RCC 7860 (cell line): Measurements from ENCODE around the gene UNC119.

Experiments used
- DNase-seq: peaks from one replicate; pipeline ENCODE4 v3.0.0-alpha.2; 2015; ENCODE audit warnings: low spot score
- FAIRE-seq: peaks from 2 replicates; lab custom pipeline; 2012; peaks lifted over from hg19 to GRCh38; lab: Jason Lieb, UNC

Gene UNC119

GRCh38 chr17:28545141-28545503 is 7.3 kb downstream of the UNC119 start:
- no peak for FAIRE-seq
- no peak for DNase-seq

DNA sequence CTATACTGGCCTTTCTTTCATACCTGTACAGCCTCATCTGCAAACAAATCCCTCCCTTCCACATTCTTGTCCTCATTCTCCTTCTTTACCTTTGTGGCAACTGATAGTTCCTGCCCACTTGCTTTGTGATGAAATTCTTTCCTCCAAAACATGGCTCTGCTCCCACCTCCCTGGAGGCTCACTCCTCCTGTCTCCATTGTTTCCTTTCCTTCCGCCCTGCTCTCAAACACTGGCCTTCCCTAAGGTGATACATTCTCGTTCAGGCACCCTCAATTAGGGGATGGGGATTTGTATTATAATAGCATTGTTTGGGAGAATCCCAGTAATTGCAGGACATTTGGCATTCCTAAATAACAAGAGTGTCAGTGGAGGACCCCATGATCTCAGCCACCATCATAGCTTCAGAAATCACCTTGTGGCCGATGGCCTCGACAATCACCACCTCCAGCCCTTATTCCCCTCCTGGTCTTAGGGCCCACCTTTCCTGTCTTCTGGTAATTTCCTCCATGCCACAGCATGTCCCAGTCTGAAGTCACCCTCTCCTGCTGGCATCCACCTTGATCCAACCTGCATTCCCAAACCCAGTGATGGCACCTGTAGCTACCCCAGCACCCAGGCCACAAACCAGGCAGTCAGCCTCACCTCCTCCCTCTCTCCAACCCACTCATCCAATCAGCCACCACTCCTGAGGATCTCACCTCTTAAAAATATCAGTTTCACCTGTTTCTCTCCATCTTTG is 7.9 kb downstream of the UNC119 start:
- FAIRE-seq (no peak), DNase-seq (no peak)

DNA sequence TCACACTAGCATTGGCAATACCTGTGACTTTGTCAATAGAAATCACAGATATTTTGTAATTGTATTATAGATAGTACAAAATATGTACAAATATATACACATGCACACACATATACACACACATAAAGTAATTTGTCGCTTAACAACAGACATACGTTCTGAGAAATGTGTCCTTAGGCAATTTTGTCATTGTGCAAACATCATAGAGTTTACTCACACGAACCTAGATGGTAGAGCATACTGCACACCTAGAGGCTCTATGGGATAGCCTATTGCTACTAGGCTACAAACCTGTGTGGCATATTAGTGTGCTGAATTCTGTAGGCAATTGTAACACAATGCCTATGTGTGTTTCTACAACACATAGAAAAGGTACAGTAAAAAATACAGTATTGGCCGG is 11.0 kb downstream of the UNC119 start:
- no peak for DNase-seq
- FAIRE-seq, result no peak

DNA sequence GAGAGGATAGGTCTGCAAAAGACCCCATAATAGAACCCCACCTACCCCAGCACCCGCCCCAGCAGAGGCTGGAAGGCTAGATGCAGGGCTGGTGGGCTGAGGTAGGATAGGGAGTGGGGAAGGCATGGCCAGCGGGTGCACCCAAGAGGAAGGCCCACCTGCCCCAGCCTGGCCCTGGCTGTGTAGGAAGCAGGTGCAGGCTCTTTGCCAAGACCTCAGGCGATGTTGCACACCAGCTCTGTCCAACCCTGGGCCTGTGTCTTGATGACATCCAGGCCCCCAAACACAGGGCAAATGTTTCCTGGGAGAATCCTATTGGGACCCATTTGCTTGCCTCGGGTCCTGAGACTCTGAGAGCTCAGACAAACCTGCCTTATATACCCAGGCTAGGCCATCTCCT is 12.2 kb downstream of the UNC119 start:
- no peak for FAIRE-seq
- no peak for DNase-seq

DNA sequence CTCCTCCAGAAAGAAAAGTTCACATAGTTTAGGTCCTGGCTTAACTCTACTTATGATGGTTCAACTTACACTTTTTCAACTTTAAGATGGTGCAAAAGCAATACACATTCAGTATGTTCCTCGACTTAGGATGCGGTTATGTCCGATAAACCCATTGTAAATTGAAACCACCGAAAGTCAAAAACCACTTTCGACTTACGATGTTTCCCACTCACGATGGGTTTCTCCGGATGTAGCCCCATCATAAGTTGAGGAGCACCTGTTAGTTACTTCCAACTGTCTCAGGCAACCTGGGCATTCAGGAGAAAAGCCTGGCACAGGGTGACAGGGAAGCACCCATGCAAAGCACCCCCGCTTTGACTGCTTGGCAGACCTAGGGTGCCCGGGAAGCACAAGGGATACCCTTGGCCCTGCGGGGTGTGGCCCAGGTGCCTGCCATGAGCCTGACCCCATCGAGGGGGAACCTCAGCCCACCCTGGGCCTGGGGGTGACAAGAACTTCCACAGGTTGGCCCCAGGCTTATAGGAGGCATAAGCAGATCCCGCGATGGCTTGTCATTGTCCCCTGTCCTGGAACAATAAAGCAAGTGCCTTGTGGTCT is 14.0 kb downstream of the UNC119 start:
- FAIRE-seq, result no peak
- no peak for DNase-seq

- FAIRE-seq (no peak), DNase-seq (no peak)
Observed at GRCh38 chr17:28537219-28537610, 15.2 kb downstream of the UNC119 start.

DNA sequence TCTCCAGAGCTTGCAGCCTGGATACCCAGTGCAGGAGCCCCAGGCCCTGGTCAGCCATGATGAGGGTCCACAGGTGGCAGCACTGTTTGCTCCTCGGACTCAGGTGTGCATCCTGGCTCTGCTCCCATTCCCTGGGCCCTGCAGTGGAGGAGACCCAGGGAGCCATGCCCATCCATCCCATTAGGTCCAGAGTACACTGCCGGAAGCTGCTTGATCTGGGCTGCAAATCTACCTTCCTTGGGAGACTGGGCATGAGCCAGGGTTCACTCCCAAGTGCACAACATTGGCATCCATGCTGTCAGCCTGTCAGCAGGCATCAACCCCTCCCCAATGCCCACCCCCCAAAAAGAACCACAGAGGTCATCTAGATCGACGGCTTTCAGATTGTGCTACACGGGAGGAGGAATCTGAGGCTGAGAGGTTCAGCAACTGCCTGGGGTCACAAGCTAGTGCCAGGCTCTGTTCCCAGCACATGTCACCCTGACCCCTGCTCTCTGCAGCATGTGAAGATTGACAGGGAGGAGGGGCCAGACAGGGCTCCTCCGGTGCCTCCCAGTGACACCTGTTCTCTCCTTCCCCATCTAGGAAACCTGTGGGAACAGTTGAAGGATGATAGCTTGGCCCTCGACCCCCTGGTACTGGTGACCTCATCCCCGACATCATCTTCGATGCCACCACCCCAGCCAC is 15.7 kb downstream of the UNC119 start:
- FAIRE-seq (no peak), DNase-seq (no peak)

- no peak for DNase-seq
- no peak for FAIRE-seq
Observed at GRCh38 chr17:28534740-28535375, 17.6 kb downstream of the UNC119 start.

GRCh38 chr17:28533091-28533807 is 19.2 kb downstream of the UNC119 start:
- FAIRE-seq (no peak), DNase-seq (no peak)

- no peak for DNase-seq
- no peak for FAIRE-seq
Observed at GRCh38 chr17:28532050-28532960, 20.1 kb downstream of the UNC119 start.

- DNase-seq, result no peak
- FAIRE-seq, result no peak
Observed at GRCh38 chr17:28530926-28531325, 21.5 kb downstream of the UNC119 start.

DNA sequence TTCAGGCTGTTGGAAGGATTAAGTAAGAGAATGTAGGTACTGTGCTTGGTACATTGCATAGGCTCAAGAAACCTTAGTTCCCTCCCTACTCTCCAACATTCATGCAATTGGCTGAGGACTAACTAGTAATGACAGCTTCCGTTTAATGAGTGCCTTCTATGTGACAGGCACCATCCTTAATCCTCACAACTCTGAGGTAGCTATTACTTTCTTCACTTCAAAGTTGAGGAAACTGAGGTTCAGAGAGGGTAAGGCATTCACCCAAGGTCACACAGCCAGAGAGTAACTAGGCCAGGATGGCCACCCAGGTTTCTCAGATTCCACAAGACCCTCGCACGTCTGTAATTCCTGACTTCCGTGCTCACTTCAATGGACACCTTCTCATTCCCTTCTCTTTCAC is 22.2 kb downstream of the UNC119 start:
- DNase-seq (no peak), FAIRE-seq (no peak)

GRCh38 chr17:28529013-28529400 is 23.4 kb downstream of the UNC119 start:
- DNase-seq, result no peak
- no peak for FAIRE-seq

- no peak for FAIRE-seq
- DNase-seq, result no peak
Observed at GRCh38 chr17:28528327-28529012, 24.0 kb downstream of the UNC119 start.

DNA sequence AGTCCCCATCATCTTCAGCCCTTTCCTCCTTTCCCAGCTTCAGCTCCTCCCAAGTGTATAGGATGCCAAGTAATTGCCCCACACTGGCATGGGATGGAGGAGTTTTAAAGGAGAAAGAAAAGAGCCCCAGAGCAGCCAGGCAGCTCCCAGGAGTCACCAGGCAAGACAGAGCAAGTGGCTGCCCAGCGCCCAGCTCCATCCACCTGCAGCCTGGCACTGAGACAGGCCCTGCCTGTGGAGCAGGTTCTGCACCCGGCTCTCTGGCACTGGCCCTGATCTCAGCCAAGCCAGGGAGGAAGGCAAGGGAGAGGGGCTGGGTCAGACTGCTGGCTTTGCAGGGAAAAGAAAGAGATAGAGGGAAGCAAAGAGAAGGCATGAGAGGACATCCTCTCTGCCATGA is 24.6 kb downstream of the UNC119 start:
- DNase-seq, result no peak
- FAIRE-seq, result no peak

DNA sequence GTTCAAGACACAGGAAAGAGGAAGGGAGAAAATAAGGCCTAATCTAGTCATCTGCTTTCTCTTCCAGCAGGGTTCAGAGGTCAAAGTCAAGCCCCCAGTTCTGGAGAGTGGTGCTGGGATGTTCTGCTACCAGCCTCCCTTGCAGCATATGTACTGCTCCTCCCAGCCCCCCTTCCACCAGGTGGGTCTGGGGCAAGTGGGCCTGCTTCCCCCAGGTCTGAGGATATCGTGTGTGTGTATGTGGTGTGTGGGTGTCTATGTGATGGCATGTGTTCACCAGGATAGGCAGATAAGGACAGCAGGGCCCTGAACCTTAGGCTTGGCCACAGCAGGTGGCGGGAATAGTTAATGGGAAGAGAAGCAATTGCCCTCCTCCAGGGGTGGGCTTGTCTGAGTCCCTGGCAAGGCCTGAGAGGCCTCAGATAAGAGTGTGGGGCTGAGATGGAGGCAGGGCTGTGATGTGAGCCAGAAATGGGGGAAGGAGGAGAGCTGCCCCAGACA is 25.2 kb downstream of the UNC119 start:
- FAIRE-seq (no peak), DNase-seq (no peak)

GRCh38 chr17:28526381-28526780 is 26.0 kb downstream of the UNC119 start:
- DNase-seq (no peak), FAIRE-seq (no peak)

DNA sequence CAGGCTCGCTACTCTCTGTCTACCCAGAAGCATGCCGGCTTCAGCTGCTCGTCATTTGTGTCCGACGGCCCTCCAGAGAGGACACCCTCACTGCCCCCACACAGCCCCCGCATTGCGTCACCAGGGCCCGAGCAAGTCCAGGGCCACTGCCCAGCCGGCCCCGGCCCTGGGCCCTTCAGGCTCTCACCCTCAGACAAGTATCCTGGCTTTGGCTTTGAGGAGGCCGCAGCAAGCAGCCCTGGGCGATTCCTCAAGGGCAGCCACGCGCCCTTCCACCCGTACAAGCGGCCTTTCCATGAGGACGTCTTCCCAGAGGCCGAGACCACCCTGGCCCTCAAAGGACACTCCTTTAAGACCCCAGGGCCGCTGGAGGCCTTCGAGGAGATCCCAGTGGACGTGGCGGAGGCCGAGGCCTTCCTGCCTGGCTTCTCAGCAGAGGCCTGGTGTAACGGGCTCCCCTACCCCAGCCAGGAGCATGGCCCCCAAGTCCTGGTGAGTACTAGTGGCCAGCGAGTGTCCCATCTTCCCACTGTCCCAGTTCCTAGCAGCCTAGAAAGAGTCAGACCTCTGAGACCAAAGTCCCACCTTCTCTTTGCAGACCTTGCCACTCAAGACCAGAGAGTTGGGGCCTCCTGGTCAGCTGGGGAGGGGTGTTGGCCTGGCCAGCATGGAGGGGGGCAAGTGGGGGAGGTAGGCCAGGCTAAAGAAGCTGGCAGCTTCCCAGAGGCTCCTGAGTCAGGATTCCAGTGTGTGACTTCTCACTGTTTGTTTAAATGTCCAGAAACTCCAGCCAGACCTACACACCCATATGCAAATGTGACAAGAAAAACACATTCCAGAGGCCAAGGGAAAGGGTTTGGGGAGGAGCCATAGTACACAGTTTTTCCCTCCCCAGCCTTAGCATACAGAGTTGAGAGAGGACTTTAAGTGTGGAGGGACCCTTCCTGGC is 27.7 kb downstream of the UNC119 start:
- no peak for FAIRE-seq

More for the DNA sequence above, 27.7 kb downstream of the UNC119 start:
- no peak for DNase-seq
